ENCODE measurements around the gene GSTM3.
"Not testable (repeated sequence)": the region's sequence is repeated elsewhere in the genome, so short reads cannot be mapped to it uniquely, and the experiment has no call there.

The GSTM3 gene

GRCh38 chr1:109704173-109704572, 36.7 kb downstream of the GSTM3 start:
- no peak overlapping the region for H3K27ac ChIP-seq (ENCODE audit: extremely low read depth, low read depth, low read length)
- TF ChIP-seq ZNF121 (tag by site-specific recombination; IDR thresholded peaks at IDR 0.05) (no peak), CTCF (tag by site-specific recombination; IDR thresholded peaks at IDR 0.05) (no peak), ZNF621 (tag by site-specific recombination; IDR thresholded peaks at IDR 0.05) (no peak), ZNF76 (tag by site-specific recombination; IDR thresholded peaks at IDR 0.05; ENCODE audit: borderline replicate concordance, low read depth) (no peak), PRDM6 (tag by site-specific recombination; IDR thresholded peaks at IDR 0.05) (no peak), ZFP41 (tag by site-specific recombination; IDR thresholded peaks at IDR 0.05; ENCODE audit: borderline replicate concordance) (no peak)
- CTCF ChIA-PET: interaction anchor here (0.6 to 2.7 kb wide), 3 partner anchors 61 to 255 kb away, joined by 3 to 14 read pairs (median 6); no protein-coding TSS in a partner anchor
- no peaks in the 10 kb centered on the region for H3K4me1 ChIP-seq (ENCODE audit: control insufficient read depth, insufficient read depth, low read length)
- no peaks in the 10 kb centered on the region for H3K36me3 ChIP-seq (ENCODE audit: control insufficient read depth in 2 of 2, insufficient read depth in 1 of 2, low read length in 2 of 2)
- H3K4me3 ChIP-seq (ENCODE audit: low read depth, low read length): no peak overlapping the region
- POLR2A ChIA-PET: no interaction called here
- H3K9me3 ChIP-seq (ENCODE audit: control insufficient read depth, insufficient read depth, low read depth, low read length): no peaks in the 10 kb centered on the region

GRCh38 chr1:109702940-109703339, 37.9 kb downstream of the GSTM3 start:
- H3K36me3 ChIP-seq (ENCODE audit: control insufficient read depth in 2 of 2, insufficient read depth in 1 of 2, low read length in 2 of 2); POLR2A ChIA-PET; H3K9me3 ChIP-seq (ENCODE audit: control insufficient read depth, insufficient read depth, low read depth, low read length); H3K4me3 ChIP-seq (ENCODE audit: low read depth, low read length); H3K4me1 ChIP-seq (ENCODE audit: control insufficient read depth, insufficient read depth, low read length); H3K27ac ChIP-seq (ENCODE audit: extremely low read depth, low read depth, low read length): not testable (repeated sequence)
- CTCF ChIA-PET: interaction anchor here (2.7 kb wide), 1 partner anchor 63 kb away, joined by 14 read pairs; no protein-coding TSS in a partner anchor
- peak; percentile 16 for TF ChIP-seq SETDB1 (IDR thresholded peaks at IDR 0.05; ENCODE audit: insufficient read length, low read length)

GRCh38 chr1:109697861-109698260, 43.0 kb downstream of the GSTM3 start:
- not testable (repeated sequence) for H3K9me3 ChIP-seq (ENCODE audit: control insufficient read depth, insufficient read depth, low read depth, low read length)

GRCh38 chr1:109697066-109697465, 43.8 kb downstream of the GSTM3 start:
- Histone ChIP-seq H3K9me3 (ENCODE audit: control insufficient read depth, insufficient read depth, low read depth, low read length) (no peaks in the 10 kb centered on the region), H3K36me3 (ENCODE audit: control insufficient read depth in 2 of 2, insufficient read depth in 1 of 2, low read length in 2 of 2) (no peaks in the 10 kb centered on the region), H3K4me1 (ENCODE audit: control insufficient read depth, insufficient read depth, low read length) (no peaks in the 10 kb centered on the region), H3K4me3 (ENCODE audit: low read depth, low read length) (no peak overlapping the region), H3K27ac (ENCODE audit: extremely low read depth, low read depth, low read length) (no peak overlapping the region)
- TF ChIP-seq ZFHX2 (tag by site-specific recombination; conservative IDR thresholded peaks at IDR 0.05): no peak
- no peak for TF ChIP-seq PRDM2 (tag by site-specific recombination; IDR thresholded peaks at IDR 0.05; ENCODE audit: borderline replicate concordance)
- no peak for TF ChIP-seq REPIN1 (tag by site-specific recombination; IDR thresholded peaks at IDR 0.05; ENCODE audit: low read depth)
- TF ChIP-seq KLF1 (tag by site-specific recombination; IDR thresholded peaks at IDR 0.05): no peak
- no peak for TF ChIP-seq ZNF660 (tag by site-specific recombination; IDR thresholded peaks at IDR 0.05)
- no peak for TF ChIP-seq ZNF19 (tag by site-specific recombination; IDR thresholded peaks at IDR 0.05; ENCODE audit: low read depth)
- POLR2A ChIA-PET: no interaction called here
- CTCF ChIA-PET: no interaction called here

More at GRCh38 chr1:109697861-109698260, 43.0 kb downstream of the GSTM3 start:
- H3K27ac ChIP-seq (ENCODE audit: extremely low read depth, low read depth, low read length); H3K4me3 ChIP-seq (ENCODE audit: low read depth, low read length); H3K36me3 ChIP-seq (ENCODE audit: control insufficient read depth in 2 of 2, insufficient read depth in 1 of 2, low read length in 2 of 2); POLR2A ChIA-PET; CTCF ChIA-PET; H3K4me1 ChIP-seq (ENCODE audit: control insufficient read depth, insufficient read depth, low read length): not testable (repeated sequence)

- POLR2A ChIA-PET; H3K27ac ChIP-seq (ENCODE audit: extremely low read depth, low read depth, low read length); H3K4me3 ChIP-seq (ENCODE audit: low read depth, low read length); H3K9me3 ChIP-seq (ENCODE audit: control insufficient read depth, insufficient read depth, low read depth, low read length); CTCF ChIA-PET; H3K36me3 ChIP-seq (ENCODE audit: control insufficient read depth in 2 of 2, insufficient read depth in 1 of 2, low read length in 2 of 2); H3K4me1 ChIP-seq (ENCODE audit: control insufficient read depth, insufficient read depth, low read length): not testable (repeated sequence)
Measured at GRCh38 chr1:109695138-109695537, 45.7 kb downstream of the GSTM3 start.

- CTCF ChIA-PET; H3K4me1 ChIP-seq (ENCODE audit: control insufficient read depth, insufficient read depth, low read length); H3K9me3 ChIP-seq (ENCODE audit: control insufficient read depth, insufficient read depth, low read depth, low read length); H3K36me3 ChIP-seq (ENCODE audit: control insufficient read depth in 2 of 2, insufficient read depth in 1 of 2, low read length in 2 of 2); H3K4me3 ChIP-seq (ENCODE audit: low read depth, low read length); POLR2A ChIA-PET; H3K27ac ChIP-seq (ENCODE audit: extremely low read depth, low read depth, low read length): not testable (repeated sequence)
Measured at GRCh38 chr1:109694400-109694799, 46.4 kb downstream of the GSTM3 start.

Measured in HEK293 (cell line).